Mucosa of stomach (tissue), 1 donor: ENCODE data around the gene PSME3IP1.

Experiments used
- H3K27me3 ChIP-seq: one replicate; pipeline ENCODE4 v1.7.0; 2013; ENCODE audit warnings: mild to moderate bottlenecking, low read length; ENCODE audit not compliant: control insufficient read depth, insufficient read depth
- H3K36me3 ChIP-seq: one replicate; pipeline ENCODE4 v1.7.0; 2013; ENCODE audit warnings: low read length; ENCODE audit not compliant: control insufficient read depth, insufficient read depth
- H3K4me1 ChIP-seq: one replicate; pipeline ENCODE4 v1.7.0; 2013; ENCODE audit warnings: mild to moderate bottlenecking, low read length; ENCODE audit not compliant: control insufficient read depth, insufficient read depth
- H3K4me3 ChIP-seq: one replicate; pipeline ENCODE4 v1.7.0; 2013; ENCODE audit warnings: low read length
- H3K9ac ChIP-seq: one replicate; pipeline ENCODE4 v1.7.0; 2013; ENCODE audit warnings: mild to moderate bottlenecking, low read length, moderate library complexity
- H3K9me3 ChIP-seq: one replicate; pipeline ENCODE4 v1.7.0; 2013; ENCODE audit warnings: mild to moderate bottlenecking, low read length, moderate library complexity; ENCODE audit not compliant: control insufficient read depth
- donor health status: Pancreatic carcinoma.

Gene PSME3IP1

GRCh38 chr16:57134982-57135381 is 50.9 kb downstream of the PSME3IP1 start:
- H3K4me1 ChIP-seq: peaks cover 3% of the 10 kb centered on the region
- H3K36me3 ChIP-seq: no peaks in the 10 kb centered on the region
- no peaks in the 10 kb centered on the region for H3K27me3 ChIP-seq
- H3K9ac ChIP-seq: no peak overlapping the region
- H3K4me3 ChIP-seq: no peak overlapping the region
- H3K9me3 ChIP-seq: no peaks in the 10 kb centered on the region

GRCh38 chr16:57133886-57134285 is 52.0 kb downstream of the PSME3IP1 start:
- no peaks in the 10 kb centered on the region for H3K27me3 ChIP-seq
- H3K9me3 ChIP-seq: no peaks in the 10 kb centered on the region
- H3K4me3 ChIP-seq: no peak overlapping the region
- H3K9ac ChIP-seq: no peak overlapping the region
- H3K4me1 ChIP-seq: peaks cover 3% of the 10 kb centered on the region
- no peaks in the 10 kb centered on the region for H3K36me3 ChIP-seq

GRCh38 chr16:57133031-57133430 is 52.8 kb downstream of the PSME3IP1 start:
- no peaks in the 10 kb centered on the region for H3K27me3 ChIP-seq
- H3K4me3 ChIP-seq: no peak overlapping the region
- no peak overlapping the region for H3K9ac ChIP-seq
- H3K4me1 ChIP-seq: peaks cover 3% of the 10 kb centered on the region
- no peaks in the 10 kb centered on the region for H3K9me3 ChIP-seq
- H3K36me3 ChIP-seq: no peaks in the 10 kb centered on the region

GRCh38 chr16:57132470-57132869 is 53.4 kb downstream of the PSME3IP1 start:
- Histone ChIP-seq H3K9me3 (no peaks in the 10 kb centered on the region), H3K36me3 (no peaks in the 10 kb centered on the region), H3K4me3 (no peak overlapping the region), H3K9ac (no peak overlapping the region), H3K4me1 (peaks cover 3% of the 10 kb centered on the region), H3K27me3 (no peaks in the 10 kb centered on the region)

- H3K36me3 ChIP-seq: no peaks in the 10 kb centered on the region
- H3K27me3 ChIP-seq: no peaks in the 10 kb centered on the region
- peaks cover 3% of the 10 kb centered on the region for H3K4me1 ChIP-seq
- no peaks in the 10 kb centered on the region for H3K9me3 ChIP-seq
- no peak overlapping the region for H3K4me3 ChIP-seq
- no peak overlapping the region for H3K9ac ChIP-seq
These were observed 54.4 kb downstream of the PSME3IP1 start for GRCh38 chr16:57131351-57131970.

GRCh38 chr16:57130950-57131321 is 54.9 kb downstream of the PSME3IP1 start:
- no peaks in the 10 kb centered on the region for H3K36me3 ChIP-seq
- peaks cover 3% of the 10 kb centered on the region for H3K4me1 ChIP-seq
- no peaks in the 10 kb centered on the region for H3K9me3 ChIP-seq
- no peak overlapping the region for H3K9ac ChIP-seq
- no peak overlapping the region for H3K4me3 ChIP-seq
- H3K27me3 ChIP-seq: no peaks in the 10 kb centered on the region

- H3K4me3 ChIP-seq: no peak overlapping the region
- H3K27me3 ChIP-seq: no peaks in the 10 kb centered on the region
- H3K9ac ChIP-seq: no peak overlapping the region
- H3K4me1 ChIP-seq: no peaks in the 10 kb centered on the region
- H3K9me3 ChIP-seq: no peaks in the 10 kb centered on the region
- H3K36me3 ChIP-seq: no peaks in the 10 kb centered on the region
These were observed 57.0 kb downstream of the PSME3IP1 start for GRCh38 chr16:57128771-57129389.

- Histone ChIP-seq H3K36me3 (no peaks in the 10 kb centered on the region), H3K4me1 (no peaks in the 10 kb centered on the region), H3K9ac (no peak overlapping the region), H3K4me3 (no peak overlapping the region), H3K9me3 (no peaks in the 10 kb centered on the region), H3K27me3 (no peaks in the 10 kb centered on the region)
These were observed 58.0 kb downstream of the PSME3IP1 start for GRCh38 chr16:57127836-57128235.

- Histone ChIP-seq H3K9ac (no peak overlapping the region), H3K9me3 (no peaks in the 10 kb centered on the region), H3K4me1 (no peaks in the 10 kb centered on the region), H3K4me3 (no peak overlapping the region), H3K36me3 (no peaks in the 10 kb centered on the region), H3K27me3 (no peaks in the 10 kb centered on the region)
These were observed 58.6 kb downstream of the PSME3IP1 start for GRCh38 chr16:57127037-57127763.

GRCh38 chr16:57126411-57126810 is 59.4 kb downstream of the PSME3IP1 start:
- Histone ChIP-seq H3K4me1 (no peaks in the 10 kb centered on the region), H3K9ac (no peak overlapping the region), H3K36me3 (no peaks in the 10 kb centered on the region), H3K9me3 (no peaks in the 10 kb centered on the region), H3K27me3 (no peaks in the 10 kb centered on the region), H3K4me3 (no peak overlapping the region)

- Histone ChIP-seq H3K36me3 (no peaks in the 10 kb centered on the region), H3K9me3 (no peaks in the 10 kb centered on the region), H3K4me1 (no peaks in the 10 kb centered on the region), H3K9ac (no peak overlapping the region), H3K27me3 (no peaks in the 10 kb centered on the region), H3K4me3 (no peak overlapping the region)
These were observed 59.9 kb downstream of the PSME3IP1 start for GRCh38 chr16:57125969-57126368.

GRCh38 chr16:57125376-57125775 is 60.5 kb downstream of the PSME3IP1 start:
- Histone ChIP-seq H3K9me3 (no peaks in the 10 kb centered on the region), H3K27me3 (no peaks in the 10 kb centered on the region), H3K36me3 (no peaks in the 10 kb centered on the region), H3K4me1 (no peaks in the 10 kb centered on the region), H3K9ac (no peak overlapping the region), H3K4me3 (no peak overlapping the region)
